ENCODE data around the gene PLD6.
A peak's percentile ranks its signal among the peaks of the same experiment; 100 is the strongest.

The PLD6 gene

DNA sequence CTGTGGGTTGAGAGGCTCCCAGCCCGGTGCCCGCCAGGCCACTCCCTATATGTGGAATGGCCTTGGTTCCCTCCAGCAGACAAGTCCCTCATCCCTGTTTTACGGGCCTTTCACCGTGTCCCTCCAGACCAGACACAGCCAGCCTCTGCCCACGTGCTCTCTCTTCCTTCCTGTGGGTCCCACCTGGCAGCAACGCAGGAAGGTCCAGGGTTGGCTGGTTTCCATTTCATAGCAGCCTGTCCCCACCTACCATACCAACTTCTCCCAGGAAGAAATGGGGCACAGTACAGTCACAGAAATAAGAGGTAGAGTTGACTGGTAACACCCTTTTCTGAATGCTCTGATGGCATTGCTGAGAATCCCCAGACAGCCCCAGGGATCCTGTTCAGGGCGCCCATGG, 34.9 kb downstream of the PLD6 start:
- Histone ChIP-seq H3K27ac (ENCODE audit: low read depth, low read length) (no peak overlapping the region), H3K79me1 (ENCODE audit: low read length) (no peaks in the 10 kb centered on the region), H3K23ac (ENCODE audit: low read length) (no peak overlapping the region), H2BK12ac (ENCODE audit: low read length) (no peak overlapping the region), H3K9me3 (ENCODE audit: insufficient read depth, low read depth, low read length) (peaks cover 1% of the 10 kb centered on the region), H3K36me3 (ENCODE audit: control insufficient read depth in 1 of 2, insufficient read depth in 2 of 2, low read length in 2 of 2) (peaks cover 82 to 92% of the 10 kb centered on the region in 2 experiments), H2BK120ac (ENCODE audit: insufficient read depth, low read length, poor library complexity) (no peak overlapping the region), H3K79me2 (ENCODE audit: control insufficient read depth, insufficient read depth, low read length, poor library complexity) (no peaks in the 10 kb centered on the region), H2BK5ac (ENCODE audit: low read depth, low read length, poor library complexity) (no peak overlapping the region), H3K14ac (ENCODE audit: low read length) (no peak overlapping the region), H3K27me3 (ENCODE audit: insufficient read depth, low read length) (no peaks in the 10 kb centered on the region), H2AK5ac (ENCODE audit: low read length) (no peak overlapping the region), H3K9ac (ENCODE audit: low read length) (no peak overlapping the region), H4K12ac (ENCODE audit: low read depth, low read length) (no peak overlapping the region), H4K8ac (ENCODE audit: low read depth, low read length) (no peak overlapping the region), H3K4me1 (ENCODE audit: control insufficient read depth in 1 of 2, insufficient read depth in 2 of 2, low read length in 2 of 2) (no peaks in the 10 kb centered on the region), H3K4me3 (ENCODE audit: low read depth, low read length) (no peak overlapping the region), H4K91ac (ENCODE audit: low read depth, low read length) (no peak overlapping the region), H3K4me2 (ENCODE audit: low read length) (no peak overlapping the region), H3K4ac (ENCODE audit: low read depth, low read length) (no peak overlapping the region), H2AFZ (ENCODE audit: insufficient read depth, low read length, poor library complexity) (no peak overlapping the region), H3K18ac (ENCODE audit: low read length) (no peak overlapping the region)
- no CpG with 5 or more reads among the region's 7 CpGs for WGBS (ENCODE audit: extremely low coverage, insufficient coverage, insufficient read length)
- DNase-seq, result no peak

DNA sequence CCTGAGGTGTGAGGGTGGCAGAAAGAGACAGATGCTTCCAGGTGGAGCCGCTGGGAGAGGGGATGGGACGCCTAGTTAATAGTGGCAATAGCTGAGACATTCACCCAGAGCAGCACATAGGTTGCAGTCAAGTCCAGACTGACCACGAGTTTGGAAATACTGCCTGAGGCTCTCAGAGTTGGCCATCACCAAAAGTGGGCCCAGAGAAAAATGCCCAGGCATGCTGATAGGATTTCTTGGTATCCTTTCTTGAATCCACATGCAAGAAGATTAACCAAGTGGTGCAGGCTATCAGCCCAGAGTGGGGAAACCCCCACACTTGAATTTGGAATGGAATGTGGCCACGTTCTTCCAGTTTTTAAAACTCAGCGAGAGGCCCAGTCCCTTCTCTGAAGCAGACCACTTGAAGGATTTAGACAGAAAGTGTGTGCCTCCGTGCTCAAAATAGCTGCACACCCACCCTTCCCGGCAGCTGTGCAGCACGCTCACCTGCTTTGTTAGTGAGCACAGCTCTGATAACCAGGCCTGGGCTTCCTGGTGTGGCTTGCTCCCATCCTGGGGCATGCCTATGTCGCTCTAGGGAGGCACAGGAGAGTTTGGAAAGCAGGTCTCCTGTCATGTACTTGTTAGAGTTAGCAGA, 35.7 kb downstream of the PLD6 start:
- Histone ChIP-seq H3K9me3 (ENCODE audit: insufficient read depth, low read depth, low read length) (peaks cover 1% of the 10 kb centered on the region), H4K8ac (ENCODE audit: low read depth, low read length) (no peak overlapping the region), H3K4ac (ENCODE audit: low read depth, low read length) (no peak overlapping the region), H3K36me3 (ENCODE audit: control insufficient read depth in 1 of 2, insufficient read depth in 2 of 2, low read length in 2 of 2) (peaks cover 82 to 92% of the 10 kb centered on the region in 2 experiments), H3K23ac (ENCODE audit: low read length) (no peak overlapping the region), H2BK120ac (ENCODE audit: insufficient read depth, low read length, poor library complexity) (no peak overlapping the region), H3K79me2 (ENCODE audit: control insufficient read depth, insufficient read depth, low read length, poor library complexity) (no peaks in the 10 kb centered on the region), H2BK5ac (ENCODE audit: low read depth, low read length, poor library complexity) (no peak overlapping the region), H2AFZ (ENCODE audit: insufficient read depth, low read length, poor library complexity) (no peak overlapping the region), H3K4me1 (ENCODE audit: control insufficient read depth in 1 of 2, insufficient read depth in 2 of 2, low read length in 2 of 2) (no peaks in the 10 kb centered on the region), H4K12ac (ENCODE audit: low read depth, low read length) (no peak overlapping the region), H3K14ac (ENCODE audit: low read length) (no peak overlapping the region), H3K27ac (ENCODE audit: low read depth, low read length) (no peak overlapping the region), H3K27me3 (ENCODE audit: insufficient read depth, low read length) (no peaks in the 10 kb centered on the region), H2AK5ac (ENCODE audit: low read length) (no peak overlapping the region), H3K4me2 (ENCODE audit: low read length) (no peak overlapping the region), H3K9ac (ENCODE audit: low read length) (no peak overlapping the region), H3K4me3 (ENCODE audit: low read depth, low read length) (no peak overlapping the region), H3K18ac (ENCODE audit: low read length) (no peak overlapping the region), H2BK12ac (ENCODE audit: low read length) (no peak overlapping the region), H4K91ac (ENCODE audit: low read depth, low read length) (no peak overlapping the region), H3K79me1 (ENCODE audit: low read length) (no peaks in the 10 kb centered on the region)
- WGBS (ENCODE audit: extremely low coverage, insufficient coverage, insufficient read length), result no CpG with 5 or more reads among the region's 9 CpGs
- DNase-seq, result peak; percentile 91 to 96

DNA sequence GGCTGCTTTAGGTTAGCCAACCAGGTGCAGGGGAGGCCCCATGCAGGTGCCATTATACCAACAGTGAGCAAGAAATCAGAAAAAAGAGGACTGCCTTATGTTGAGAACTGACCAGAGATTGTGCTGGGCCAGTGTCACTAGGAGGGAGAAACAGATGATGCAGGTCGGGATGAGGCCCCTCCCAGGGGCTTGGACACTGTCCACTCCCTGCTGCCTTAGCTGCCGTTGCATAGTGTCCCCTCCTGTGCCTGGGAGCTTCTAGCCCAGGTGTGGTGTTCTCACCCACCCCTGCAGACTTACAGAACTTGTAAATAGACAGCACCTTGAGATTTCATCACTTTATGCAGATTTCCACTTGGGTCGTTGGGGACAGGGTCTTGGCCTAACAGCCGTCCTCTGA, 36.7 kb downstream of the PLD6 start:
- Histone ChIP-seq H4K91ac (ENCODE audit: low read depth, low read length) (no peak overlapping the region), H3K79me1 (ENCODE audit: low read length) (no peaks in the 10 kb centered on the region), H3K14ac (ENCODE audit: low read length) (no peak overlapping the region), H3K4ac (ENCODE audit: low read depth, low read length) (no peak overlapping the region), H3K23ac (ENCODE audit: low read length) (no peak overlapping the region), H3K18ac (ENCODE audit: low read length) (no peak overlapping the region), H3K79me2 (ENCODE audit: control insufficient read depth, insufficient read depth, low read length, poor library complexity) (no peaks in the 10 kb centered on the region), H3K4me3 (ENCODE audit: low read depth, low read length) (no peak overlapping the region), H3K4me1 (ENCODE audit: control insufficient read depth in 1 of 2, insufficient read depth in 2 of 2, low read length in 2 of 2) (no peaks in the 10 kb centered on the region), H2AFZ (ENCODE audit: insufficient read depth, low read length, poor library complexity) (no peak overlapping the region), H3K4me2 (ENCODE audit: low read length) (no peak overlapping the region), H4K8ac (ENCODE audit: low read depth, low read length) (no peak overlapping the region), H3K9me3 (ENCODE audit: insufficient read depth, low read depth, low read length) (peaks cover 3% of the 10 kb centered on the region), H3K27ac (ENCODE audit: low read depth, low read length) (no peak overlapping the region), H2AK5ac (ENCODE audit: low read length) (no peak overlapping the region), H3K27me3 (ENCODE audit: insufficient read depth, low read length) (no peaks in the 10 kb centered on the region), H2BK12ac (ENCODE audit: low read length) (no peak overlapping the region), H2BK120ac (ENCODE audit: insufficient read depth, low read length, poor library complexity) (no peak overlapping the region), H3K36me3 (ENCODE audit: control insufficient read depth in 1 of 2, insufficient read depth in 2 of 2, low read length in 2 of 2) (peaks cover 82 to 94% of the 10 kb centered on the region in 2 experiments), H3K9ac (ENCODE audit: low read length) (no peak overlapping the region), H2BK5ac (ENCODE audit: low read depth, low read length, poor library complexity) (no peak overlapping the region), H4K12ac (ENCODE audit: low read depth, low read length) (no peak overlapping the region)
- no CpG with 5 or more reads among the region's 4 CpGs for WGBS (ENCODE audit: extremely low coverage, insufficient coverage, insufficient read length)
- no peak for DNase-seq

DNA sequence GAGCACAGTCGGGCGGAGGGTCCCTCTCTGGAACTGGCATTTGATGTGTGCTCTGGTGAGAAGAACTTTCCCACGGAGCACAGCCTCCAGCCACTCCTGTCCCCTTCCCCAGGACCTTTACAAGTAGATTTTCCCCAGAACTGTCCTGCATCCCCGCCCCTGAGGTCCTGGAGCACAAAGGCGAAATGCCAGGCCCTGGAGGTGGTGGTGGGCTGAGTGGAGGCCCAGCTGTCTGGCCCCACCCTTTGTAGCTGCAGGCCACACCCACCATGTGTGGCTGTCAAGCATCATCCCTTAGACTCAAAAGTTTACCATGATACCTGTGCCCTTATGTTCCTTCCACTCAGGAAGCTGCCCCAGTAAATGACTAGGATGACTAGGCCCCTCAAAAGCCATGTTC, 37.7 kb downstream of the PLD6 start:
- Histone ChIP-seq H3K18ac (ENCODE audit: low read length) (no peak overlapping the region), H3K23ac (ENCODE audit: low read length) (no peak overlapping the region), H3K9ac (ENCODE audit: low read length) (no peak overlapping the region), H2BK120ac (ENCODE audit: insufficient read depth, low read length, poor library complexity) (no peak overlapping the region), H3K4me3 (ENCODE audit: low read depth, low read length) (no peak overlapping the region), H3K27ac (ENCODE audit: low read depth, low read length) (no peak overlapping the region), H3K9me3 (ENCODE audit: insufficient read depth, low read depth, low read length) (peaks cover 4% of the 10 kb centered on the region), H2BK12ac (ENCODE audit: low read length) (no peak overlapping the region), H2AFZ (ENCODE audit: insufficient read depth, low read length, poor library complexity) (no peak overlapping the region), H3K4me1 (ENCODE audit: control insufficient read depth in 1 of 2, insufficient read depth in 2 of 2, low read length in 2 of 2) (no peaks in the 10 kb centered on the region), H2BK5ac (ENCODE audit: low read depth, low read length, poor library complexity) (no peak overlapping the region), H3K4ac (ENCODE audit: low read depth, low read length) (no peak overlapping the region), H3K79me1 (ENCODE audit: low read length) (no peaks in the 10 kb centered on the region), H3K14ac (ENCODE audit: low read length) (no peak overlapping the region), H4K91ac (ENCODE audit: low read depth, low read length) (no peak overlapping the region), H4K12ac (ENCODE audit: low read depth, low read length) (no peak overlapping the region), H3K4me2 (ENCODE audit: low read length) (no peak overlapping the region), H2AK5ac (ENCODE audit: low read length) (no peak overlapping the region), H3K79me2 (ENCODE audit: control insufficient read depth, insufficient read depth, low read length, poor library complexity) (no peaks in the 10 kb centered on the region), H4K8ac (ENCODE audit: low read depth, low read length) (no peak overlapping the region), H3K36me3 (ENCODE audit: control insufficient read depth in 1 of 2, insufficient read depth in 2 of 2, low read length in 2 of 2) (peaks cover 77 to 92% of the 10 kb centered on the region in 2 experiments), H3K27me3 (ENCODE audit: insufficient read depth, low read length) (no peaks in the 10 kb centered on the region)
- WGBS (ENCODE audit: extremely low coverage, insufficient coverage, insufficient read length), result no CpG with 5 or more reads among the region's 5 CpGs
- DNase-seq, result no peak

All from trophoblast cell (in vitro differentiated cells and primary cell).